ENCODE results near the gene BMP7. TPM values are rescaled to one million over a fixed set of nuclear protein-coding genes. Genes with fewer than 3 reads are reported as not detected.

BMP7 gene
- total RNA-seq, 1 donor from 2014 or later, result not detected

- no peaks in the 10 kb centered on the region for H3K36me3 Mint-ChIP-seq (ENCODE audit: low read depth)
Measured at GRCh38 chr20:57145089-57145631, 121.3 kb downstream of the BMP7 start.

GRCh38 chr20:57143173-57143572, 123.3 kb downstream of the BMP7 start:
- Mint-ChIP-seq H3K27ac (no peak overlapping the region), H3K27me3 (peaks cover 5% of the 10 kb centered on the region), H3K36me3 (ENCODE audit: low read depth) (no peaks in the 10 kb centered on the region), H3K4me3 (no peak overlapping the region), H3K4me1 (no peaks in the 10 kb centered on the region), H3K9me3 (peaks cover 2% of the 10 kb centered on the region)
- intact Hi-C loops (cut with micrococcal nuclease), result no loop called here
- CTCF ChIA-PET, result no interaction called here
- TF ChIP-seq, protein P1, sequence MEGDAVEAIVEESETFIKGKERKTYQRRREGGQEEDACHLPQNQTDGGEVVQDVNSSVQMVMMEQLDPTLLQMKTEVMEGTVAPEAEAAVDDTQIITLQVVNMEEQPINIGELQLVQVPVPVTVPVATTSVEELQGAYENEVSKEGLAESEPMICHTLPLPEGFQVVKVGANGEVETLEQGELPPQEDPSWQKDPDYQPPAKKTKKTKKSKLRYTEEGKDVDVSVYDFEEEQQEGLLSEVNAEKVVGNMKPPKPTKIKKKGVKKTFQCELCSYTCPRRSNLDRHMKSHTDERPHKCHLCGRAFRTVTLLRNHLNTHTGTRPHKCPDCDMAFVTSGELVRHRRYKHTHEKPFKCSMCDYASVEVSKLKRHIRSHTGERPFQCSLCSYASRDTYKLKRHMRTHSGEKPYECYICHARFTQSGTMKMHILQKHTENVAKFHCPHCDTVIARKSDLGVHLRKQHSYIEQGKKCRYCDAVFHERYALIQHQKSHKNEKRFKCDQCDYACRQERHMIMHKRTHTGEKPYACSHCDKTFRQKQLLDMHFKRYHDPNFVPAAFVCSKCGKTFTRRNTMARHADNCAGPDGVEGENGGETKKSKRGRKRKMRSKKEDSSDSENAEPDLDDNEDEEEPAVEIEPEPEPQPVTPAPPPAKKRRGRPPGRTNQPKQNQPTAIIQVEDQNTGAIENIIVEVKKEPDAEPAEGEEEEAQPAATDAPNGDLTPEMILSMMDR (IDR thresholded peaks at IDR 0.05), result no peak
- no peak for ATAC-seq (ENCODE audit: low read depth)
- no peak for DNase-seq
- POLR2A ChIA-PET, result no interaction called here

More at GRCh38 chr20:57145089-57145631, 121.3 kb downstream of the BMP7 start:
- DNase-seq (no peak), ATAC-seq (ENCODE audit: low read depth) (no peak)
- Mint-ChIP-seq H3K27ac (no peak overlapping the region), H3K9me3 (peaks cover 2% of the 10 kb centered on the region), H3K4me3 (no peak overlapping the region), H3K27me3 (peaks cover 5% of the 10 kb centered on the region), H3K4me1 (no peaks in the 10 kb centered on the region)
- TF ChIP-seq, protein P1 (IDR thresholded peaks at IDR 0.05), result no peak
- CTCF ChIA-PET, result no interaction called here
- POLR2A ChIA-PET, result no interaction called here
- intact Hi-C loops (cut with micrococcal nuclease), result no loop called here

DNA sequence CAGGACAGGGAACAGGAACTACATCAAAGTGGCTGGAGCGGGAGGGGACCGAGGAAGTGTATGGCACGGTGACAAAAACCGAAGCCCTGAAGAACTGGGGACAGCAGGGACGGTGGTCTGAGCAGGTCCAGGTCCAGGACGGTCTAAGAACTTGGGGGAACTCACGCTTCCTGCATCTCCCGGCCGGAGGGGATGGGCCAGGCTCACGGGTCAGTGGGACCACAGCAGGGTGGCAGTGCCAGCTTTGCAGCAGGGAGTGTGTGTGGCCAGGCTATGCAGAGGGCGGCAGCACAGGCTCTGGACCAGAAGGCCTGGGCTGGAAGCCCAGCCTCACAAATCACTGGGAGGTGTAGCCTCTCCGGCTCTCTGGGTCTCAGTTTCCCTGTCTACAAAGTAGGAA, 123.8 kb downstream of the BMP7 start:
- ChIA-PET CTCF (no interaction called here), POLR2A (no interaction called here)
- DNase-seq, result no peak
- Mint-ChIP-seq H3K9me3 (peaks cover 2% of the 10 kb centered on the region), H3K27ac (no peak overlapping the region), H3K4me3 (no peak overlapping the region), H3K36me3 (ENCODE audit: low read depth) (no peaks in the 10 kb centered on the region), H3K4me1 (no peaks in the 10 kb centered on the region), H3K27me3 (peaks cover 5% of the 10 kb centered on the region)
- no peak for ATAC-seq (ENCODE audit: low read depth)
- TF ChIP-seq, protein P1 (IDR thresholded peaks at IDR 0.05), result no peak
- intact Hi-C loops (cut with micrococcal nuclease), result no loop called here

- Mint-ChIP-seq H3K36me3 (ENCODE audit: low read depth) (no peaks in the 10 kb centered on the region), H3K4me3 (no peak overlapping the region), H3K9me3 (peaks cover 2% of the 10 kb centered on the region), H3K27me3 (peaks cover 2% of the 10 kb centered on the region), H3K4me1 (no peaks in the 10 kb centered on the region), H3K27ac (no peak overlapping the region)
- TF ChIP-seq, protein P1 (IDR thresholded peaks at IDR 0.05), result no peak
- DNase-seq (no peak), ATAC-seq (ENCODE audit: low read depth) (no peak)
- POLR2A ChIA-PET, result no interaction called here
- CTCF ChIA-PET, result no interaction called here
- intact Hi-C loops (cut with micrococcal nuclease), result no loop called here
Measured at GRCh38 chr20:57141492-57141891, 124.9 kb downstream of the BMP7 start.

- peaks cover 2% of the 10 kb centered on the region for H3K27me3 Mint-ChIP-seq
- H3K27ac Mint-ChIP-seq, result no peak overlapping the region
- DNase-seq (no peak), ATAC-seq (ENCODE audit: low read depth) (no peak)
- intact Hi-C loops (cut with micrococcal nuclease), result no loop called here
- H3K4me1 Mint-ChIP-seq, result no peaks in the 10 kb centered on the region
- no peak overlapping the region for H3K4me3 Mint-ChIP-seq
- no peaks in the 10 kb centered on the region for H3K9me3 Mint-ChIP-seq
- H3K36me3 Mint-ChIP-seq (ENCODE audit: low read depth), result no peaks in the 10 kb centered on the region
- POLR2A ChIA-PET, result no interaction called here
- CTCF ChIA-PET, result no interaction called here
- TF ChIP-seq, protein P1 (IDR thresholded peaks at IDR 0.05), result no peak
Measured at GRCh38 chr20:57140416-57140965, 126.0 kb downstream of the BMP7 start.
